ENCODE results near the gene SLC6A9.
A peak's percentile ranks its signal among the peaks of the same experiment; 100 is the strongest.

SLC6A9 gene

GRCh38 chr1:44047131-44047530, 15.9 kb upstream of the SLC6A9 start:
- no peak for DNase-seq

- DNase-seq: no peak
Observed at GRCh38 chr1:44045064-44045463, 13.8 kb upstream of the SLC6A9 start.

- DNase-seq: no peak
Observed at GRCh38 chr1:44044071-44044801, 13.0 kb upstream of the SLC6A9 start.

- no peak for DNase-seq
Observed at GRCh38 chr1:44043176-44044070, 12.2 kb upstream of the SLC6A9 start.

- no peak for DNase-seq
Observed at GRCh38 chr1:44040846-44041245, 9.6 kb upstream of the SLC6A9 start.

GRCh38 chr1:44040418-44040817, 9.2 kb upstream of the SLC6A9 start:
- no peak for DNase-seq

- DNase-seq: no peak
Observed at GRCh38 chr1:44038876-44039657, 7.8 kb upstream of the SLC6A9 start.

- DNase-seq: no peak
Observed at GRCh38 chr1:44037154-44037553, 5.9 kb upstream of the SLC6A9 start.

GRCh38 chr1:44036409-44037139, 5.3 kb upstream of the SLC6A9 start:
- DNase-seq: peak; percentile 48

GRCh38 chr1:44035726-44036408, 4.6 kb upstream of the SLC6A9 start:
- no peak for DNase-seq

GRCh38 chr1:44034976-44035716, 3.9 kb upstream of the SLC6A9 start:
- DNase-seq: no peak

- DNase-seq: no peak
Observed at GRCh38 chr1:44034423-44034822, 3.2 kb upstream of the SLC6A9 start.

- no peak for DNase-seq
Observed at GRCh38 chr1:44033756-44034155, 2.5 kb upstream of the SLC6A9 start.

GRCh38 chr1:44033041-44033575, 1.8 kb upstream of the SLC6A9 start:
- no peak for DNase-seq

- DNase-seq: no peak
Observed at GRCh38 chr1:44032170-44032790, 1.0 kb upstream of the SLC6A9 start.

- DNase-seq: peak; percentile 19
Observed at GRCh38 chr1:44030605-44031251, 534 bp downstream of the SLC6A9 start.

GRCh38 chr1:44029911-44030604, 1.2 kb downstream of the SLC6A9 start:
- DNase-seq: peak; percentile 70

- DNase-seq: peak; percentile 41
Observed at GRCh38 chr1:44029260-44029910, 1.9 kb downstream of the SLC6A9 start.

- no peak for DNase-seq
Observed at GRCh38 chr1:44027320-44027719, 3.9 kb downstream of the SLC6A9 start.
